Esophagus muscularis mucosa (tissue), 4 donors: ENCODE data around the gene LRMDA. TPM values are rescaled to one million over a fixed set of nuclear protein-coding genes. Genes with fewer than 3 reads are reported as not detected.

ENCODE experiments used
- DNase-seq: peaks from one replicate; pipeline ENCODE4 v3.0.0-alpha.2; 2017; ENCODE audit errors: extremely low spot score
- H3K27ac ChIP-seq, 4 donors: fragments of 200-600 bp; sonication (generic); replicated peaks in 1 of 4; 1 replicate in 3 of 4; 2 replicates in 1 of 4; pipeline ENCODE4 v1.5.1; 2016 to 2019; ENCODE audit warnings: mild to moderate bottlenecking in 1 of 4
- H3K27me3 ChIP-seq, 4 donors: fragments of 200-600 bp; sonication (generic); one replicate each; pipeline versions ENCODE4 v1.5.1 to v1.6.0; 2016 to 2019
- H3K36me3 ChIP-seq, 4 donors: fragments of 200-600 bp; sonication (generic); one replicate each; pipeline ENCODE4 v1.5.1; 2016 to 2019
- H3K4me1 ChIP-seq, 4 donors: fragments of 200-600 bp; sonication (generic); one replicate each; pipeline ENCODE4 v1.5.1; 2016 to 2019
- H3K4me3 ChIP-seq, 4 donors: fragments of 200-600 bp; sonication (generic); 1 replicate in 2 of 4; 2 replicates in 2 of 4; pipeline ENCODE4 v1.5.1; 2016 to 2019; ENCODE audit warnings: mild to moderate bottlenecking in 4 of 4, moderate library complexity in 1 of 4
- H3K9me3 ChIP-seq, 4 donors: fragments of 200-600 bp; sonication (generic); 1 replicate in 3 of 4; 2 replicates in 1 of 4; pipeline ENCODE4 v1.5.1; 2016 to 2019
- CTCF ChIP-seq, 3 experiments: fragments of 200-600 bp in 2 of 3; fragments of 450-650 bp in 1 of 3; sonication (generic) in 2 of 3; IDR thresholded peaks; one replicate each; pipeline ENCODE4 v1.5.1; 2017 to 2019; ENCODE audit warnings: antibody characterized with exemption in 3 of 3, mild to moderate bottlenecking in 2 of 3, moderate library complexity in 1 of 3
- EP300 ChIP-seq: sonication (generic); formaldehyde crosslinking; IDR thresholded peaks from one replicate; pipeline ENCODE4 v1.6.1; 2017; ENCODE audit warnings: antibody characterized with exemption
- POLR2A ChIP-seq: fragments of 450-650 bp; IDR thresholded peaks from one replicate; pipeline ENCODE4 v1.6.1; 2017; ENCODE audit warnings: antibody characterized with exemption, moderate library complexity, mild to moderate bottlenecking, low read depth
- POLR2AphosphoS5 ChIP-seq, 2 donors: sonication (generic); formaldehyde crosslinking; IDR thresholded peaks; one replicate each; pipeline ENCODE4 v1.6.1; 2017; ENCODE audit warnings: antibody characterized with exemption in 2 of 2
- WGBS: methylation state at CpG from one replicate; pipeline ENCODE4 v1.1.5; 2018; 5-methylcytosine and 5-hydroxymethylcytosine counted together
- intact Hi-C: fragments of 100-400 bp; cut with DNase I; formaldehyde crosslinking; loops from one replicate; pipeline ENCODE4 v1.15.1; 2023
- total RNA-seq, 4 donors: library from RNA; depleted of rRNA; stranded (reverse); fragments of >200 nt; gene quantifications; one replicate each; pipeline versions ENCODE4 v1.1.0 to v1.2.1, GENCODE V29; 2016

Gene LRMDA
- total RNA-seq, 4 donors from 2014 or later, result 14.3 to 34.9 (median 26.5) TPM

GRCh38 chr10:75722020-75722419 is 290.6 kb downstream of the LRMDA start:
- no peak for TF ChIP-seq CTCF (IDR thresholded peaks at IDR 0.05)
- no peak for TF ChIP-seq EP300
- no peak for TF ChIP-seq POLR2A
- no peak for TF ChIP-seq POLR2AphosphoS5 (IDR thresholded peaks at IDR 0.05)
- WGBS, result 94% methylated on average over 4 of the region's 4 CpGs

GRCh38 chr10:75722609-75723008 is 291.2 kb downstream of the LRMDA start:
- peak; percentile 45 for DNase-seq
- peaks cover 0 to 9% (median 2%) of the 10 kb centered on the region in 4 donors for H3K4me1 ChIP-seq
- H3K27ac ChIP-seq, result no peak overlapping the region
- H3K27me3 ChIP-seq, result no peaks in the 10 kb centered on the region
- no peak overlapping the region for H3K4me3 ChIP-seq
- 97% methylated on average over 2 of the region's 2 CpGs for WGBS
- no peaks in the 10 kb centered on the region for H3K36me3 ChIP-seq
- no peaks in the 10 kb centered on the region for H3K9me3 ChIP-seq
- no peak for TF ChIP-seq EP300
- no peak for TF ChIP-seq POLR2AphosphoS5 (IDR thresholded peaks at IDR 0.05)
- TF ChIP-seq CTCF (IDR thresholded peaks at IDR 0.05), result no peak
- no peak for TF ChIP-seq POLR2A
- intact Hi-C loops, result no loop called here

More at GRCh38 chr10:75722020-75722419, 290.6 kb downstream of the LRMDA start:
- peak; percentile 53 for DNase-seq
- Histone ChIP-seq H3K27me3 (no peaks in the 10 kb centered on the region), H3K4me3 (no peak overlapping the region), H3K36me3 (no peaks in the 10 kb centered on the region), H3K27ac (no peak overlapping the region), H3K4me1 (peaks cover 0 to 9% (median 2%) of the 10 kb centered on the region in 4 donors), H3K9me3 (no peaks in the 10 kb centered on the region)
- intact Hi-C loops, result no loop called here

GRCh38 chr10:75723319-75723980 is 292.0 kb downstream of the LRMDA start:
- Histone ChIP-seq H3K27me3 (no peaks in the 10 kb centered on the region), H3K36me3 (no peaks in the 10 kb centered on the region), H3K4me3 (no peak overlapping the region), H3K4me1 (peaks cover 0 to 6% (median 0%) of the 10 kb centered on the region in 4 donors), H3K9me3 (no peaks in the 10 kb centered on the region), H3K27ac (no peak overlapping the region)
- no peak for TF ChIP-seq POLR2AphosphoS5 (IDR thresholded peaks at IDR 0.05)
- TF ChIP-seq CTCF (IDR thresholded peaks at IDR 0.05), result no peak
- no peak for TF ChIP-seq EP300
- TF ChIP-seq POLR2A, result no peak
- WGBS, result 76% methylated on average over 9 of the region's 9 CpGs
- DNase-seq, result peak; percentile 74
- intact Hi-C loops, result no loop called here

- TF ChIP-seq POLR2AphosphoS5 (IDR thresholded peaks at IDR 0.05) (no peak), EP300 (no peak), CTCF (IDR thresholded peaks at IDR 0.05) (no peak), POLR2A (no peak)
- Histone ChIP-seq H3K9me3 (no peaks in the 10 kb centered on the region), H3K36me3 (no peaks in the 10 kb centered on the region), H3K4me1 (peaks cover 0 to 6% (median 0%) of the 10 kb centered on the region in 4 donors), H3K27me3 (no peaks in the 10 kb centered on the region), H3K27ac (no peak overlapping the region), H3K4me3 (no peak overlapping the region)
- no peak for DNase-seq
- WGBS, result 91% methylated on average over 2 of the region's 2 CpGs
- intact Hi-C loops, result no loop called here
Measured at GRCh38 chr10:75724047-75724446, 292.6 kb downstream of the LRMDA start.
